B cell (primary cell): ENCODE results near the gene SMIM30. TPM values are rescaled to one million over a fixed set of nuclear protein-coding genes. Genes with fewer than 3 reads are reported as not detected.
"Not testable (repeated sequence)": the region's sequence is repeated elsewhere in the genome, so short reads cannot be mapped to it uniquely, and the experiment has no call there.

ENCODE experiments used
- ATAC-seq: fragments of 200-7000 bp; cut with Tn5 transposase; one replicate; pipeline ENCODE4 v1.10.0; 2021; ENCODE audit warnings: low read depth, mild to moderate bottlenecking, moderate number of reproducible peaks, moderate library complexity
- CTCF ChIA-PET: fragments of 350-600 bp; sonication (Branson Sonifier 250); formaldehyde crosslinking; loops from one replicate; lab custom pipeline; 2021; ENCODE audit warnings: antibody characterized with exemption, inconsistent platforms; lab: Charles Lee
- POLR2A ChIA-PET: fragments of 350-600 bp; sonication (Branson Sonifier 250); formaldehyde crosslinking; loops from one replicate; lab custom pipeline; 2021; ENCODE audit warnings: antibody characterized with exemption; lab: Charles Lee
- DNase-seq: peaks from one replicate; pipeline ENCODE4 v3.0.0; 2013
- H2AFZ ChIP-seq: 2 replicates; pipeline ENCODE4 v1.6.1; 2012; ENCODE audit warnings: mild to moderate bottlenecking, low read depth, low read length; ENCODE audit not compliant: insufficient read depth, poor library complexity, severe bottlenecking
- H3K27ac ChIP-seq, 2 donors: 1 replicate in 1 of 2; 2 replicates in 1 of 2; pipeline ENCODE4 v1.5.1; 2012 to 2013; ENCODE audit warnings: low read length in 2 of 2, mild to moderate bottlenecking in 2 of 2, moderate library complexity in 1 of 2
- H3K27me3 ChIP-seq, 4 experiments: fragments of 200-600 bp in 1 of 4; sonication (generic) in 1 of 4; replicated peaks in 1 of 4; 1 replicate in 2 of 4; 2 replicates in 2 of 4; pipeline versions ENCODE4 v1.6.1 to v1.7.0; 2013 to 2016; ENCODE audit warnings: low read length in 3 of 4, mild to moderate bottlenecking in 2 of 4, mixed read lengths in 1 of 4, moderate library complexity in 1 of 4; ENCODE audit not compliant: insufficient read depth in 4 of 4, control insufficient read depth in 3 of 4; ENCODE audit errors: control extremely low read depth in 1 of 4
- H3K36me3 ChIP-seq, 2 experiments: replicated peaks in 1 of 2; 1 replicate in 1 of 2; 2 replicates in 1 of 2; pipeline versions ENCODE4 v1.6.1 to v1.7.1; 2013; ENCODE audit warnings: low read length in 1 of 2; ENCODE audit not compliant: insufficient read depth in 2 of 2, control insufficient read depth in 1 of 2; ENCODE audit errors: control extremely low read depth in 1 of 2, extremely low read depth in 1 of 2
- H3K4me1 ChIP-seq, 2 donors: fragments of 200-600 bp in 1 of 2; sonication (generic) in 1 of 2; 1 replicate in 1 of 2; 2 replicates in 1 of 2; pipeline versions ENCODE4 v1.5.1 to v1.6.1; 2013 to 2017; ENCODE audit warnings: low read length in 2 of 2; ENCODE audit not compliant: control insufficient read depth in 2 of 2, insufficient read depth in 2 of 2
- H3K4me2 ChIP-seq: replicated peaks from 2 replicates; pipeline ENCODE3; 2012; ENCODE audit warnings: mild to moderate bottlenecking, low read depth, low read length; ENCODE audit not compliant: poor library complexity, severe bottlenecking
- H3K4me3 ChIP-seq, 5 experiments: fragments of 200-600 bp in 1 of 5; sonication (generic) in 1 of 5; 1 replicate in 3 of 5; 2 replicates in 2 of 5; pipeline versions ENCODE4 v1.5.1 to v1.7.0; 2011 to 2016; ENCODE audit warnings: low read length in 4 of 5, mild to moderate bottlenecking in 4 of 5, low read depth in 2 of 5, control low read depth in 1 of 5, moderate library complexity in 1 of 5; ENCODE audit not compliant: insufficient read depth in 1 of 5; ENCODE audit errors: control extremely low read depth in 1 of 5, extremely low read depth in 1 of 5
- H3K79me2 ChIP-seq: fragments of 200-600 bp; sonication (generic); one replicate; pipeline ENCODE4 v1.6.0; 2016; ENCODE audit warnings: low read length; ENCODE audit not compliant: control insufficient read depth, insufficient read depth
- H3K9ac ChIP-seq: fragments of 200-600 bp; sonication (generic); 2 replicates; pipeline ENCODE4 v1.6.1; 2017; ENCODE audit warnings: mild to moderate bottlenecking, low read length, moderate library complexity
- H3K9me3 ChIP-seq, 3 donors: one replicate each; pipeline versions ENCODE4 v1.6.1 to v1.7.1; 2013; ENCODE audit warnings: low read length in 2 of 3; ENCODE audit not compliant: control insufficient read depth in 2 of 3, insufficient read depth in 1 of 3; ENCODE audit errors: control extremely low read depth in 1 of 3
- H4K20me1 ChIP-seq: 2 replicates; pipeline ENCODE4 v1.6.0; 2012; ENCODE audit warnings: mild to moderate bottlenecking, low read length; ENCODE audit not compliant: insufficient read depth, control insufficient read depth, poor library complexity, severe bottlenecking
- H3K27ac Mint-ChIP-seq: one replicate; pipeline ENCODE4 v1.8.0; 2021; ENCODE audit warnings: mixed read lengths
- H3K27me3 Mint-ChIP-seq: one replicate; pipeline ENCODE4 v1.8.0; 2021; ENCODE audit warnings: mixed read lengths
- H3K4me1 Mint-ChIP-seq: one replicate; pipeline ENCODE4 v1.8.0; 2021; ENCODE audit warnings: mixed read lengths
- H3K4me3 Mint-ChIP-seq: one replicate; pipeline ENCODE4 v1.8.0; 2021; ENCODE audit warnings: mixed read lengths
- H3K9me3 Mint-ChIP-seq: one replicate; pipeline ENCODE4 v1.8.0; 2022; ENCODE audit warnings: mixed read lengths; ENCODE audit not compliant: insufficient read depth
- EZH2 ChIP-seq: IDR thresholded peaks from 2 replicates; pipeline ENCODE4 v1.6.1; 2012; ENCODE audit warnings: borderline replicate concordance, low read depth, mild to moderate bottlenecking, moderate library complexity, low read length; ENCODE audit not compliant: insufficient read depth, poor library complexity, severe bottlenecking
- WGBS: methylation state at CpG from one replicate; pipeline ENCODE4 v1.1.5; 2013; ENCODE audit warnings: missing lambda C conversion rate; ENCODE audit not compliant: insufficient coverage; 5-methylcytosine and 5-hydroxymethylcytosine counted together
- intact Hi-C: fragments of 100-400 bp; cut with micrococcal nuclease; formaldehyde crosslinking; loops from one replicate; pipeline ENCODE4 v1.10.0; 2022
- polyA minus RNA-seq: library from RNA; depleted of rRNA, polyadenylated mRNA; stranded (reverse); fragments of >200 nt; gene quantifications from 2 replicates; pipeline ENCODE4 v1.2.3, GENCODE V29; 2012
- polyA plus RNA-seq: library from polyadenylated mRNA; depleted of rRNA; stranded (reverse); fragments of >200 nt; gene quantifications from 2 replicates; pipeline ENCODE4 v1.2.3, GENCODE V29; 2012
- total RNA-seq, 2 donors: library from RNA; stranded (reverse); fragments of 120-200 nt in 1 of 2; gene quantifications; 1 replicate in 1 of 2; 2 replicates in 1 of 2; pipeline versions ENCODE4 v1.2.3 to v1.2.4, GENCODE V29; 2013 to 2022
- TF ChIP-seq, protein P1 (sequence below): fragments of 200-600 bp; IDR thresholded peaks from one replicate; pipeline ENCODE4 v1.8.0; 2022; ENCODE audit warnings: antibody characterized with exemption, mild to moderate bottlenecking

Gene SMIM30, protein sequence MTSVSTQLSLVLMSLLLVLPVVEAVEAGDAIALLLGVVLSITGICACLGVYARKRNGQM
- 21.0 and 24.4 TPM in 2 replicates for total RNA-seq
- total RNA-seq (2013): 38.2 TPM
- polyA plus RNA-seq: 6.5 and 7.2 TPM in 2 replicates
- polyA minus RNA-seq: 9.3 and 13.9 TPM in 2 replicates

DNA sequence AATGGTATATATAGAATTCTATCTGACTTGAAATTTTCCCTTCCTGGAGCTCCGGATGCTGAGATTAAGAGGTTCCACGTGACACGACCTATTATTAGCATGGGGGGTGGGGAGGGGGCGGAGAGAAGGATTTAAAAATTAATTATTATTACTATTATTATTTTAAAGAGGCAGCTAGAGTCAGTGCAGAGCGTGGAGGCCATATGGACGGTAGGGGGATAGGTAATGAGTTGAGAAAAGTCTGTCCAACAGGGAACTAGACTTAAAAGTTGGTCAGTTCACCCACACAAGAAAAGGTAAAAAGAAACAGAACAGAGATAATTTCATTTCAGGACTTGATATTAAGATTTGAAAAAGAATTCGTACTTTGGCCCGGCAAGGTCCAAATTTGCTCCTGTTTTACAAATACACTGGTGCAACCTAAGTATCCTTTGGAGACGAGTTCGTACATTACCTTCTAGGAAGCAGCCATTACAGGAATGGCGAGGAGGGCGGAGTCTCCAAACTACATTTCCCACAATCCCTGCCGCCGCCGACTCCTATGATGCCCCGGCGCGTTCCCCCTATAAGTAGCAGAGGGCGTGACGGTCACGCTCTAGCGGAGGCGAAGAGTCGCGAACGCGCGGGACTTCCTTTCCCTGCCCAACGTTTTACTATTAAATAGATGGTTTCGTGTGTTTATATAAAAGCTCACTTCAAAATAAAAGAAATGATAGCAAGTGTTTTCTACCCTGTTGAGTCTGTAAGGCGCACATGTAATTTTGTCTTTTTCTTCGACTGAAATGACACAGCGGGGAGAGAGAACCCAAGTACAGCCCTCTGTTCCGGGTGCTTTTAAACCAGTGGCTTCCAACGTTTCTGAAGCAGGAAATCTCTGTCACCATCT is at the start of gene SMIM30:
Gene SMIM30, minus strand, starts transcription at position 481 of the 886 bp plus-strand sequence. CDS start 976 bp downstream, outside the sequence.
- Mint-ChIP-seq H3K4me3 (peak within 1 kb of the TSS; percentile 96), H3K4me1 (peaks cover 23% of the 10 kb centered on the region), H3K27ac (peak within 1 kb of the TSS; percentile 95), H3K27me3 (no peaks in the 10 kb centered on the region), H3K9me3 (no peaks in the 10 kb centered on the region)
- H3K9ac ChIP-seq: peak within 1 kb of the TSS; percentile 77
- ChIA-PET CTCF (no interaction called here), POLR2A (no interaction called here)
- H3K4me2 ChIP-seq: peak within 1 kb of the TSS; percentile 82
- WGBS: 0% methylated on average over 6 of the region's 35 CpGs
- no peaks in the 10 kb centered on the region for H3K36me3 ChIP-seq
- H3K4me1 ChIP-seq: peaks cover 8 to 11% of the 10 kb centered on the region in 2 donors
- H2AFZ ChIP-seq: peak within 1 kb of the TSS; percentile 97
- no peaks in the 10 kb centered on the region for H3K9me3 ChIP-seq
- intact Hi-C loops: loop anchor here (1.0 to 10.0 kb wide), 4 partner anchors 178 to 1554 kb away; partner anchors contain the start of genes DOCK4, IMMP2L and ZNF277
- ATAC-seq (peak; percentile 100), DNase-seq (peak; percentile 91)
- no peaks in the 10 kb centered on the region for H4K20me1 ChIP-seq
- TF ChIP-seq, protein P1, sequence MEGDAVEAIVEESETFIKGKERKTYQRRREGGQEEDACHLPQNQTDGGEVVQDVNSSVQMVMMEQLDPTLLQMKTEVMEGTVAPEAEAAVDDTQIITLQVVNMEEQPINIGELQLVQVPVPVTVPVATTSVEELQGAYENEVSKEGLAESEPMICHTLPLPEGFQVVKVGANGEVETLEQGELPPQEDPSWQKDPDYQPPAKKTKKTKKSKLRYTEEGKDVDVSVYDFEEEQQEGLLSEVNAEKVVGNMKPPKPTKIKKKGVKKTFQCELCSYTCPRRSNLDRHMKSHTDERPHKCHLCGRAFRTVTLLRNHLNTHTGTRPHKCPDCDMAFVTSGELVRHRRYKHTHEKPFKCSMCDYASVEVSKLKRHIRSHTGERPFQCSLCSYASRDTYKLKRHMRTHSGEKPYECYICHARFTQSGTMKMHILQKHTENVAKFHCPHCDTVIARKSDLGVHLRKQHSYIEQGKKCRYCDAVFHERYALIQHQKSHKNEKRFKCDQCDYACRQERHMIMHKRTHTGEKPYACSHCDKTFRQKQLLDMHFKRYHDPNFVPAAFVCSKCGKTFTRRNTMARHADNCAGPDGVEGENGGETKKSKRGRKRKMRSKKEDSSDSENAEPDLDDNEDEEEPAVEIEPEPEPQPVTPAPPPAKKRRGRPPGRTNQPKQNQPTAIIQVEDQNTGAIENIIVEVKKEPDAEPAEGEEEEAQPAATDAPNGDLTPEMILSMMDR: no peak
- no peak for TF ChIP-seq EZH2
- no peaks in the 10 kb centered on the region for H3K79me2 ChIP-seq
- H3K27me3 ChIP-seq: no peaks in the 10 kb centered on the region
- peak within 1 kb of the TSS; percentile 40 to 88 (median 69) for H3K4me3 ChIP-seq
- H3K27ac ChIP-seq: peak within 1 kb of the TSS; percentile 62 to 87

DNA sequence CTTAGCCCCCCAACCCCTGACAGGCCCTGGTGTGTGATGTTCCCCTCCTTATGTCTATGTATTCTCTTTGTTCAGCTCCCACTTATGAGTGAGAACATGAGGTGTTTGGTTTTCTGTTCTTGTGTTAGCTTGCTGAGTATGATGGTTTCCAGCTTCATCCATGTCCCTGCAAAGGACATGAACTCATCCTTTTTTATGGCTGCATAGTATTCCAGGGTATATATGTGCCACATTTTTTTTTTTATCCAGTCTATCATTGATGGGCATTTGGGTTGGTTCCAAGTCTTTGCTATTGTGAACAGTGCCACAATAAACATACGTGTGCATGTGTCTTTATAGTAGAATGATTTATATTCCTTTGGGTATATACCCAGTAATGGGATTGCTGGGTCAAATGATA is 47.8 kb upstream of the SMIM30 start:
- H3K36me3 ChIP-seq, H3K27me3 ChIP-seq, H3K4me3 Mint-ChIP-seq, intact Hi-C loops, H3K4me3 ChIP-seq, DNase-seq, H3K9me3 ChIP-seq, H3K4me1 ChIP-seq, ATAC-seq, POLR2A ChIA-PET, H3K27ac ChIP-seq, H3K9me3 Mint-ChIP-seq, H3K9ac ChIP-seq, H2AFZ ChIP-seq, H3K79me2 ChIP-seq, H3K27ac Mint-ChIP-seq, H4K20me1 ChIP-seq, H3K4me2 ChIP-seq, CTCF ChIA-PET, H3K4me1 Mint-ChIP-seq, H3K27me3 Mint-ChIP-seq: not testable (repeated sequence)
- WGBS: no CpG with 5 or more reads among the region's 1 CpG
